Inflammatory macrophage treated with lipopolysaccharide for 4 hours (primary cell): Measurements from ENCODE around the gene RLN1.
"Not testable (repeated sequence)": the region's sequence is repeated elsewhere in the genome, so short reads cannot be mapped to it uniquely, and the experiment has no call there.

Source experiments
- DNase-seq: peaks from one replicate; pipeline ENCODE4 v3.0.0-alpha.2; 2020

The RLN1 gene

GRCh38 chr9:5321601-5322000, 18.1 kb downstream of the RLN1 start:
- not testable (repeated sequence) for DNase-seq

DNA sequence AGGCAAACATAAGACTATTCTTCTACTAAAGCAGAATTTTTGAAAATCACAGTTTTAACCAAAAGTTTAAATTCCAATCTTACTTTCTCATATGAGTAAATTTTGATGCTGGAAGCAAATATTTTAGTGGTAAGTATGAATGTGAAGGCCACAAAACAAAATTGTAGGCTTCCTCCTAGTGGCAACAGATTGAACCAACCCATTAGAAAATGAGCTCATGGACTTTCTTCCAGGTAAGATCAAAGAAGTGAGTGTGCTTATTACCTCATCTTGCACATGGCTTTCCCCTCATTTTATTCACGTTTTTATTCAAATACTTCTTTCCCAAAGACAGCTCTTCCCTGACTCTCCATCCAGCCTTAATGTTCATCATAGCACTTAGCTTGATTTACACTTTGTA, 18.6 kb downstream of the RLN1 start:
- DNase-seq = no peak

DNA sequence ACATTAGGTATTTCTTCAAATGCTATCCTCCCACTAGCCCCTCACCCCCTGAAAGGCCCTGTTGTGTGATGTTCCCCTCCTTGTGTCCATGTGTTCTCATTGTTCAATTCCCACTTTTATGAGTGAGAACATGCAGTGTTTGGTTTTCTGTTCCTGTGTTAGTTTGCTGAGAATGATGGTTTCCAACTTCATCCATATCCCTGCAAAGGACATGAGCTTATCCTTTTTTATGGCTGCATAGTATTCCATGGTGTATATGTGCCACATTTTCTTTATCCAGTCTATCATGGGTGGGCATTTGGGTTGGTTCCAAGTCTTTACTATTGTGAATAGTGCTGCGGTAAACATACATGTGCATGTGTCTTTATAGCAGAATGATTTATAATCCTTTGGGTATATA, 23.3 kb downstream of the RLN1 start:
- not testable (repeated sequence) for DNase-seq

GRCh38 chr9:5315187-5315923, 24.3 kb downstream of the RLN1 start:
- no peak for DNase-seq

- no peak for DNase-seq
Measured at GRCh38 chr9:5310851-5311250, 28.8 kb downstream of the RLN1 start.

DNA sequence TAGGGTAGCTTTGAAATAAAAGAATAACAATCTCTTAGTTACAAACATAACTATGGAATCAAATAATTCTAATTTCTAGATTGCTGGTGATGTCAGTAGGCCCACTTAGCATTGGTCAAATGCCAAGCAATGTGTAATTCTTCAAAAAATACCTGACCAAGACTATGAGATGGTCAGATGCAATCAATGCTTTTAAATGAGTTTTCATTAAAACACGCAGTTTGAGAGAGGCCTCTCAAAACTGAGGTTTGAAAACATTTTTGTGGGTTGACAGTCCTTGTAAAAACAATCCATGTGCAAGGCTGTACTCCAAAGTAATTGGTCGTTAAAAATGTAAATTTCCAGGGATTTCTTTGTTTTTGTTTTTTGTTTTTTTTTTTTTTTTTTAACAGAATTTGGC, 33.9 kb downstream of the RLN1 start:
- no peak for DNase-seq

DNA sequence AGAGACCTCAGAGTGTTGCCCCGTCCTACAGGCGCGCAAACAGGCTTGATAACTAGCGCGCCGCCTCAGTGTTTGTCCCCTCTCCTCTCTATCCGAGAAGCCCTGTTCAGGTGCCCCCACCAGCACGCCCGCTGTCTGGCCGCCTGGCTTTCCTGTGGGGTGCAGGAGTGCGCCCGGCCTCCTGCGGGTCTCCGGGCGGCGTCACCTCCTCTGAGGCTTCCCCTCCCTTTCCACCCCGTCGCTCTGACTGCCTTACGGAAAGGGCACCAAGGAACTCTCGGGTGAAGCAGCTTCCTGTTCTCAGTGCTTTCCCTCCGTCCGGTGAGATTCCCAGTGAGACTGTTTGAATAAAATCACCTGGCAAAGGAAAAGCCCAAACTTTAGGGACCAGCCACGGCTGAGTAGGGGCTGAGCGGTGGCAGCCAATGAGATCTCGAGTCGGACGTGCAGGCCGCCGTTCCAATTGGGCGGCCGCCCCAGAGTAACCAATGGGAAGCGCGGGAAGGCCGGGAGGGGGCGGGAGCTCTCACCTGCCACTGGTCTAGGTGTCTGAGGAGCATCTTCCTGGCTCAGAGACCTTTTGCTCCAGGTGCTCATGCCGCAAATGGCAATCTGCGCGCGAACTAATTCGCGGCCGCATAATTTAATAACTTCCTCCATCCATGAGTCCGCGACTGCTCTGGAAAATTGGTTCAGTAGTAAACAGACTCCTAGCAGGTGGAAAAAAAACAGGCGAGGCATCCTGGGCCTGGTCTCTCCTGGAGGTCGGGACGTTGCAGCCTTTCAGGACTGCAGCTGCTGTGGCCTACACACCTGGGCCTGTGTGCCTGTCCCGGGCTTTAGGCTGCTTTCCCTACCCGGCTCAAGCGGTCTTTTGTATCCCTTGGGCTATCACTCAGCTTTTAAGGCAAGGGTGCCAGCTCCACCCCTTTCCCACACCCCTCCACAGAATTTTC, 35.6 kb downstream of the RLN1 start, which contains the start of gene RLN2:
RLN2 (minus strand) TSS at position 877 of the 956 bp plus-strand sequence; CDS start at position 741, 136 bp downstream.
- DNase-seq = not testable (repeated sequence)

GRCh38 chr9:5301544-5301943, 38.1 kb downstream of the RLN1 start:
- DNase-seq = no peak

- no peak for DNase-seq
Measured at GRCh38 chr9:5292141-5292540, 47.5 kb downstream of the RLN1 start.

- no peak for DNase-seq
Measured at GRCh38 chr9:5288591-5288990, 51.1 kb downstream of the RLN1 start.

DNA sequence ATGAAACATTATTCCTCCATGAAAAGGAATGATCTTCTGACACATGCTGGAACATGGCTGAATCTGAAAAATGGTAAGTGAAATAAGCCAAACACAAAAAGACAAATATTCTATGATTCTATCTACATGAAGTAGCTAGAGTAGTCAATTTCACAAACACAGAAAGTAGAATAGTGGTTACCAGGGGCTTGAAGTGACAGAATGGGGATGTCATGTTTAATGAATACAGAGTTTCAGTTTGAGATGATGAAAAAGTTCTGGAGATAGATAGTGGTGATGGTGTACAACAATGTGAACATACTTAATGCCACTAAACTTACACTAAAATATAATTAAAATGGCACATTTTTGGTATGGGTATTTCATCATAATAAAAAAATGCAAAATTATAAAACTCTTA, 53.4 kb downstream of the RLN1 start:
- DNase-seq = no peak
